KG1 (cell line): ENCODE data around the gene CSMD2.

Experiments used
- DNase-seq: peaks from one replicate; lab custom pipeline; 2025; lab: John Stamatoyannopoulos, UW

The CSMD2 gene

DNA sequence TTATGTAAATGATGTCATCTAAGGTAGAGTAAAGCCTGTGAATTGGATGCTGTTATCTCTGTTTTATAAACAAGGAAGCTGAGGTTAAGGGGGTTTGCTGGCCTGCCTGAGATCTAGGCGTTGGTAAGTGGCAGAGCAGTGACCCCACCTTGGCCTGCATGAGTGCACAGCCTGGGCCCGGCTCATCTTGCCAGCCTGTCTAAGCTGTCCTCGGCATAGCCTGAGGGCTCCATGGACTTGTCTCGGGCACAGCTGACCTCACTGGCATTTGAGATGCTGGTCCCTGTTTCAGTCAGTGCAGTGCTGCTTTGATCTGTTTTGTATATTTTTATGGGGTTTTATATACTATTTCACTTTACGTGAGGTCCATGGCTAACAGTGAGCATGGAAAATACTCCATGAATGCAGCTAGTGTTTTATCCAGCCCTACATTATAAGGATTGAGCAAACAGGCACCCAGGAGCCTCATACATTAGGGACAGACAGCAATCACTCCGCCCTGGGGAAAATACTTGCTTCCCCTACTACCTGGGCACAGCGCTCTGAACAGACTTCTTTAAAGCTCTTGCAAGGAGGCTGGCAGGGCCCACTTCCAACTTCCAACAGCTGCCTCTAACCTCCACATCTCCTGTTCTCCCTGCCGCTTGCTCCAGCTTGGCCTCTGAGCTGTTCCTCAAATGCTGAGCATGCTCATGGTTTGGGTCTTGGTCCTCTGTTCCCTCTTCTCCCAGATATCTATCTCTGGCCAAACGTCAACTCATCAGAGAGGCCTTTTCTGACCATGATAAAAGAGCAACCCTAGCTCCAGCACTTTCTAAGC lies 451.8 kb downstream of the CSMD2 start:
- DNase-seq: no peak

- no peak for DNase-seq
These were observed 452.8 kb downstream of the CSMD2 start for GRCh38 chr1:33712186-33712585.

DNA sequence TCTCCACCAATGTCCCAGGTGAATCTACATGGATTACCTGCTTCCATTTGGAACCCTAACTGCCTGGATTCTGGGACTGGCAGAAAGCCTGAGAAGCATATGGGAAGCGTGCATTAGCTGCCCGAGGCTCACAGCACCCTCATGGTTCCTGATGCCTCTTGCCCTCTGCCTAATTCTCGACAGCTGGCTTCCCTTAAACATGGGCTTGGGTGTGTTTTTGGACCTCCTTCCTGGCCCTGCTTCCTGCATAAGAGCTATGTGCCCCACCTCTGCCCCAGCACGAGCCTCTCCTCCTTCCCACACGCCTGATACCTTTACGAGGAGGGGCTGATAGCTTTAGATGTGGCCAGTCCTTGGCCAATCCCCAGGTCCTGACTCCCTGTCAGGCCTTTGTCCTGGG lies 453.5 kb downstream of the CSMD2 start:
- no peak for DNase-seq

- DNase-seq: no peak
These were observed 454.1 kb downstream of the CSMD2 start for GRCh38 chr1:33710967-33711366.

DNA sequence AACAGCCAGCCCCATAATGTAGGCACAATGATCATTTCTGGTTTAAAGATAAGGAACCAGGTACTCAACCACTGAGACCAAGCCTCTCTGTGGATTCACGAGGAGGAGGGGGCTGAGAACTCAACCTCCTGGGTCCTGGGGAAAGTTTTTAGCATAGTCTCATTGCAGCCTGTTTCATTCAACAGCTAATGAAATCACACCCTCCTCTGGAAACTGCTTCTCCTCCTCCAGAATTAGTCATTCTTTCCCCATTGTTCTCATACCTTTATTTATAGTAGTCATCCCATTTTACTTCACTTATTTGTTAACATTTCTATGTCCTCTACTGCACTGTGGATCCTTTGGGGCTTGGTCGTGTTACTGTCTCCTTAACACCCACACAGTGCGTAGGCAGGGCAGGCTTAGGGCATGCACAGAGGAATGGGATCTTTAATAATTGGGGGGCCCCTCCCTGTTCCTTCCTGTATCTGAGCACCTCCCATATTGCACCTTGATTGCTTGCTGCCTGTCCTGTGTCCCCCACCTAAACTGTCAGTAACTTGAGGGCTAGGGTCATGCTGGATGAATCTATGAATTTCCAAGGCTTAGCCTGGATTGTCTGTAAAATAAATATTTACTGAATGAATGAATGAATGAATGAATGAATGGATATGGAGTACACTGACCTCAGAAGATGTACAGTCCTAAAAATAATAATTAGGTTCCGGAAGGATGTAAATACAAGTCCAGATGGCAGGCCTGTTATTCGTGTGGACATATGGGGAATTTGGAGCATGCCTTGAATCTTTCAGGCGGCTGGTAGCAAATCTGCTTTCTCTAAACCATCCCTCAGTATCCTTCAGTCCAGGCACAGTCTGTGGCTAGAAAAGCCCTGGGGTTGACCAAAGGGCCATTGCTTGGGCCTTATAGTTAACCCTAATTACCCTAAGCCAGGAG lies 455.0 kb downstream of the CSMD2 start:
- no peak for DNase-seq

GRCh38 chr1:33709174-33709782 lies 455.8 kb downstream of the CSMD2 start:
- DNase-seq: no peak

DNA sequence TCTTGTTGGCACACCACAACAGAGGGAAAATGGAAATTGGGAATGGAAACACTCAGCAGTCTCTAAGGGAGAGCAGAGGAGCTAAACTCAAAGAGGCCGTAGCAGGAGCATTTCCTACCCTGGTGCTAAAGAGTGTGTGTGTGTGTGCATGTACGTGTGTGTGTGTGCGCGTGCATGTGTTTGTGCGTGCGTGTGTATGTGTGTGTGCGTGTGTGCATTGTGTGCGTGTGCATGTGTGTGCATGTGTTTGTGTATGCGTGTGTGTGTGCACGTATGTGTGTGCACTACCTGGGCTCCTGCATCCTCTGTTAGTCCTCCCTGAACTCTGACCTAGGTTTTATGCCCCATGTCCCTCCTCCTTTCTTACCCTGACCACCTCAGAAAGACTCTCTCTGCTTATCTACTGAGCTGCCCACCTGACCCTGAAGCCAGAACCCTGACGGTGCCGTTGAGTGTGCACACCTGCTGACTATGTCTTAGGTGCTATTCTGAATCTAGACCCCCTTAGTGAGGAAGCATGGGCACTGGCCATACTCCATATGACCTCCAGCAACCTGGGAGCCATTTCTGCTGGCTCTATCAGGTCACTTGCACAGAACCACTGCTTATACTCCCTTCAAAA lies 458.3 kb downstream of the CSMD2 start:
- DNase-seq: no peak

DNA sequence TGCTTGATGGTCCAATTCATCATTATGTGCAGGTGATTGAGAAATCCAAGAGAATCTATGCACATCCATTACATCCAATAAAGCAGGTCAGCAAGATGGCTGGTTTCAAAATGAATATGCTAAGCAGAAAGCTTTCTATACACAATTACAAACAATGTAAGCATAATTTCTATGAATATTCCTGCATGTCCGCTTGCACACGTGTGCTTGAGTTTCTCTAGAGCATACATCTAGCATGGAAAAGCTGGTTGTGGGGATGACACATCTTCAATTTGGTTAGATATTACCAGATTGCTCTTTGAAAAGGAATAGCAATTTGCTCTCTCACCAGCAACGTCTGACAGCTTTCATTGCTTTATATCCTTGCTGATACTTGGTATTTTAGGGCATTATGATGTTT lies 461.6 kb downstream of the CSMD2 start:
- no peak for DNase-seq

GRCh38 chr1:33698361-33699035 lies 466.5 kb downstream of the CSMD2 start:
- DNase-seq: no peak

DNA sequence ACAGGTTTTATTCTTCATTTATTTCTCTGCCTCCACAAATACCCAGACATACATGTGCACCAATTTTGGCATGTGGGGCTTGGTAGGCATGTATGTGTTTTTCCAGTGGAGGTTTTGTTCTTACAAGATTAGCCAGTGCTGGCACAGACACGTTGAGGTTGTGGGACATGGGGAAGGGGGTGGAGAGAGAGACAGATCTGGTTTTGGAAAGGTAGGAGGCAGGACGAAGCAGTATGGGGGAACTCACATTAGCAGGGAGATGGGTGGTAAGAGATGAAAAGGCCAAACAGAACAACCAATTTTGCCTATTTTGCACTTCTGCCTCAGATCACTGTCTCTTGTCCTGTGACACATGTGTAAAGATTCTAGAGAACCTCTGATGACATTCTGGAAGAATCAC lies 467.2 kb downstream of the CSMD2 start:
- DNase-seq: no peak

DNA sequence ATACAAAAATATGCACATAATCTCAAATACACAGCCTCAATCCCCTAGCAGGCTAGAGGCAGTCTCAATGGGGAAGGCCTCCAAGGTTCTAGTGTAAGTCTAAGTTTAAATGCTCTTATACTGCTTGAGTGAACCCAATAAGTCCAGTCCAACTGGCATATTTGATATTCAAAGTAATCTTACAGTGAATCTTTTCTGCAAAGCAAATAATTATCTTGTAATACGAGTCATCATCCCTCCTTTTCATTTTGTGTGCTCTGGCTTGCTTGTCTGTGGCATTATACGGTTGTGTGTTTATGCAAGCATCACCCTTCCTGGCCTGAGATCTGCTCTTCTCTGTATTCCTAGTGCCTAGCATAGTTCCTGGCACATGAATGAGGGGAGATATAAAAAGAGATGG lies 468.1 kb downstream of the CSMD2 start:
- no peak for DNase-seq

DNA sequence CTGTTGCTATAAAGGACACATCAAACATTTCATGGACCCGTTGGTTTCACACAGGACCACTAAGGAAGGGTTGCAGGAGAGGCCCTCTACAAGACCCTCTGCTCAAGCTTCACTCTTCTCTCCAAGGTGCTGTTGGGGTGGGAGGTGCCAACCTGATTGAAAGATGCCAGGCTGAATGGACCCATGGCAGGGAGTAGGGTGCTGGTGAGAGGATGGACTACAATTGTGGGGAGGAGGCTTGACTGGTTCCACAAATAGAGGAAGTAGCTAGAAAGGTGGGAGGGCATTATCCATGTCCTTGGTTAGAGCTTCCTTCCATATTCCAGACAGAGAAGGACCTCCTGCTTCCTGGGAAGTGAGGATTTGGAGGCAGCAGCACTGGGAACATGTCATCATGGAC lies 468.7 kb downstream of the CSMD2 start:
- no peak for DNase-seq

GRCh38 chr1:33692206-33693188 lies 472.5 kb downstream of the CSMD2 start:
- peak; percentile 0 for DNase-seq

GRCh38 chr1:33687000-33687399 lies 478.0 kb downstream of the CSMD2 start:
- DNase-seq: no peak

- no peak for DNase-seq
These were observed 478.5 kb downstream of the CSMD2 start for GRCh38 chr1:33686551-33686950.

DNA sequence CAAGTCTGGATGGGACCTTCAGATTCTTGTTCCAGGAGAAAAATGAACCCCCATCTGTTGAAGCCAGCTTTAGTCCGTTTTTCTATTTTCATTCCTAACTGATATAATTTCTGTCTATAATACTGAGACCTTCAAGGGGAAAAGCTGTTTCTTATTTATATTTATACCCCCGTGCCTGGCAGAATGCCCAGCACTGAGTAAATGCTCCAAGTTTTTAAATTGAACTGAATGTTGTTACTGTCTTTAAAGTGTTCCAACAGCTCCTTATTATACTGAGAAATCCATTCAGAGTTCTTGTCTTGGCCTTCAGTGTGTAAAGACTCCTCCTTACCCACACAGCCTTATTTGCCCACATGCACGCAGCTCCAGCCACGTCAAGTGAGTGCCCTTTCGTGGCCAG lies 479.8 kb downstream of the CSMD2 start:
- DNase-seq: no peak

- DNase-seq: no peak
These were observed 480.4 kb downstream of the CSMD2 start for GRCh38 chr1:33684396-33685179.

DNA sequence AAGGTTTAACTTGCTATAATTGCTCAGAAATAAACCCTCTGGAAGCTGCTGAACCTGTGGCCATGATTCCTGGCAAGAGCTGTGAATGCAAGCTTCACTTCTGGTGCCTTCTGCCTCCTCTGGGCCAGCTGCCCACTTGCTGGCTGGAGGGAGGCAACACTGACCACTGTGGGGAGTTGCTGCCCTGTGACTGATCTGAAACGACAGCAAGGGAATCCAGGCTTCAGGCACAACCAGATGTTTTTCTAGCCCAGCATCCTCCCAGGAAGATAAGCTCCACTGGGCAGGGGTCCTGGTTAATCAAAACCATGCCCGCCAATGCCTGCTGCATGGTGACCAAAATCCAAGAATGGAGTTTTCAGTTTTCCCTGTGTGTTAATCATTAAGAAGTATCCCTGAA lies 481.1 kb downstream of the CSMD2 start:
- no peak for DNase-seq

DNA sequence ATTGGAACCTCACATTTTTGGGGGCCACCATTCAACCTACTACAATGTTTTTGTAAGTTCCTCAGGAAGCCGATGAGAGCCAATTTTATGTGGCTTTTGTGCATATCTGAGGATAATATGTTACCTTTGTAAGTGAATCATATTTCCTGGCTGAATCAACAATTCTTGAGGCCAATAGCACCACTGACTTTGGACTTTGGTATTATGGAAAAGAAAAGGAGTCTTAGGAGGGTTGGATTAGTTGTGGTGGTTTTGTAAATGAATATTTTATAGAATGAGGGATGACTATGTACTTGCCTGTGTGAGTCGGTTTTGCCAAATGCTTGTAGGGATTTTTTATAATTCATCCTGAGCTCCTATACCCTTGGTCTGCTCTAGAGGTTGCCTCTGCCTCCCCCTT lies 482.7 kb downstream of the CSMD2 start:
- no peak for DNase-seq
